GM12801 (cell line): ENCODE measurements around the gene ATF4.

ENCODE experiments used
- CTCF ChIP-seq: IDR thresholded peaks from one replicate; pipeline ENCODE4 v1.5.1; 2011; ENCODE audit warnings: control low read depth; ENCODE audit not compliant: insufficient read length; ENCODE audit errors: extremely low read depth

ATF4 gene

DNA sequence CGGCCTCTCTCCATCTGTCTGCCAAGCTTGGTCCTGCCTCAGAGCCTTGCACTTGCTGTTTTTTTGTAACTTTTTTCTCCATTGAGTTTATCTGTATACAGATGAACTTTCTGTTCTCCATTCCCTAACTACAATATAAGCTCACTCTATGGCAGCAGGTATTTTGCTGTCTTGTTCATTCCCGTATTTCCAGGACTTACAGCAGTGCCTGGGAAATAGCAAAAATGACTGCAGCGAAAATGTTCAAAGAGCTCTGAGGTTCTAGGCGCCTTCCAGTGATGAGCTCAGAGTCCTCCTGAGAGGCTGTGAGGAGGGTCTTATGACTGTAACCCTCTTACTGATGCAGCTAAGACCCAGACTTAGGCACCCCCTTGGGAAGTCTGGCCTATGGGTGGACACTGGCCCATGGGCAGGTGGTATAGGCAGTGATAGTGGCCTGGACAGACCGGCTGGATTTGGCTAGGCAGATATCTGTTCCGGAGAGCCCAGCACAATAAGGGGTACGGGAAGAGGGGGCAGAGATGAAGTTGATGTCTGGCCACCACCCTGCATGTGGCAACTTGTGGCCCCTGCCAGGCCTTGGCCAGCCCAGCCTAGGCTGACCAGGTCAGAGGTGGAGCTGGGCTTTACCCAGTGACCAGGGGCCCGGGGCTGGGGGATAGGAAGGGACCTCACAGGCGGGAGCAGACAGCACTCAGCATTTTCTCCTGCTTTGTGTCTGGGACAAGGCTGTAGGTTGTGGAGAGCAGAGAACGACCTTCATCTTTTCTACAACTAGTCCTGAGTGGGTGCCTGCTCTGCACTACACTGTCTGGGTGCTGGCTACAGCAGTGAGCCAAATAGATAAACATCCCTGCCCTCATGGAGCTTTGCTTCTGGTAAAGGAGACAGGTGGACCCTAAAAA, 4.6 kb downstream of the ATF4 start:
- TF ChIP-seq CTCF = no peak

- no peak for TF ChIP-seq CTCF
Observed at GRCh38 chr22:39525658-39525975, 5.3 kb downstream of the ATF4 start.

- no peak for TF ChIP-seq CTCF
Observed at GRCh38 chr22:39526736-39527171, 6.4 kb downstream of the ATF4 start.

DNA sequence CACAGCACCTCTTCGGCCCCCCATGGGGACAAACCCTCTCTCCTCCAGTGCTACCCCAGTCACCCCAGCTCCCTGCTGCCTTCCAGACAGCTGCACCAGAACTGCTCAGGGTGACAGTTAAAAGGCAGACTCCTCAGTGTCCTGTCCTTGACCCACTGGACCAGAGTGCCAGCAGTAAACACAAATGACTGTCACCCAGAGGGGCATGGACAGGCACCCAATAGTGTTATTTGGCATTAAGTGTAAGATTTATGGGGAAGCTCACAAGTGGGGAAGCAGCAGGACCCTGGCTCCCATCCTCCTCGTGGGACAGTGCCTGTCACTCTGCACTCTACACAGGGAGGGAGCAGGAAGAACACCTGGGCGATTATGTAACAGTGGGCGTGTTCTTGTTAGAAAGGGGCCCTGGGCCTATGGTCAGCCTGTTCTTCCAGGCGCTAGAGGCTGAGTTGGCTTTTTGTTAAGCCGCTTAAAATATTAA, 7.2 kb downstream of the ATF4 start:
- no peak for TF ChIP-seq CTCF

DNA sequence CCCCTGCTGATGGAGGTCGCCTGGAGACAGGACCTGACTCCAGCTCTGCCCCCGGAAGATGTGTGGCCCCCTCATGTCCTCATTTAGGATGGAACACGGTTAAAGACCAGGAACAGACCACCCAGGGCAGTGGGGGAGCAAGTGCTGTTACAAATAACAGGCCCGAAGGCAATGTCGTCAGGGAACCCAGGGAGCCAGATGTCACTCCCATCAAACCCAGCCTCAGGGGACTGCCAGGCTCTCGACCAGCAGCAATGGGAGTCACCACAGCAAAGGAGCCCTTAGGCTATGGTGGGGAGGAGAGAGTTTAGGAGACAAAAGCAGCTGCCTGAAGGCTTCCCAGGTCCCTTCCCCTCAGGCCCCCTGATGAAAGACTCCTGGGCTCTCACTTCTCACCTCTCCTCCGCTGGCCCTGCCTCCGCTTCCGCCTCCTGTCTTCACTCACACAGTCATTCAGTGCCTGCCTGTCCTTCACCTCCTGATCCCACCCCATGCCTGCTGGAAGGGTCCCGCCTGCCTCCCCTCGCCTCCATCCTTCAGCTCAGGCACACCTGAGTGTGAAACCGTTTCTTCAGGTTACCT, 7.8 kb downstream of the ATF4 start:
- no peak for TF ChIP-seq CTCF

- peak; percentile 47 for TF ChIP-seq CTCF
Observed at GRCh38 chr22:39528681-39529486, 8.5 kb downstream of the ATF4 start.

- TF ChIP-seq CTCF = no peak
Observed at GRCh38 chr22:39529487-39529851, 9.1 kb downstream of the ATF4 start.
